HS-27A (cell line): ENCODE measurements around the gene JARID2.
A peak's percentile ranks its signal among the peaks of the same experiment; 100 is the strongest.
"Not testable (repeated sequence)": the region's sequence is repeated elsewhere in the genome, so short reads cannot be mapped to it uniquely, and the experiment has no call there.

ENCODE experiments used
- DNase-seq: peaks from one replicate; pipeline ENCODE4 v3.0.0-alpha.2; 2012; ENCODE audit warnings: low read depth, missing footprints

JARID2 gene

GRCh38 chr6:15310680-15311079, 64.8 kb downstream of the JARID2 start:
- no peak for DNase-seq

- no peak for DNase-seq
Observed at GRCh38 chr6:15312500-15312899, 66.6 kb downstream of the JARID2 start.

- no peak for DNase-seq
Observed at GRCh38 chr6:15313367-15313766, 67.5 kb downstream of the JARID2 start.

DNA sequence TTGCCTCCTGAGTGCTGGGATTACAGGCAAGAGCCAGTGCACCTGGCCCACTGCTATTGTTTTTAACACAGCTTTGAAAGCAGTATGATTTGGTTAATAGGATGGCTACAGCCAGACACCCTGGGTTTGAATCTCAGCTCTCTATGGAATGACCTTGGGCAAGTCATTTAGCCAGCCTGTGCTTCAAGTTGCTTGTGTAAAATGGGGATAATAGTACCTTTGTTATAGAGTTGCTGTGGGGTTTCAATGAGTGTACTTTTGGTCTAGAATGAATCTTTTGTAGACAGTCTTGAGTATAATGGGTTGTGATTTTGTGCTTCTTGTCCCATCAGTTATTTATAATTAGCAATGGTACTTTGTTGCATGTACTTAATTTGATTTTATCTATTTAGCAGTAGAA, 70.9 kb downstream of the JARID2 start:
- DNase-seq: no peak

DNA sequence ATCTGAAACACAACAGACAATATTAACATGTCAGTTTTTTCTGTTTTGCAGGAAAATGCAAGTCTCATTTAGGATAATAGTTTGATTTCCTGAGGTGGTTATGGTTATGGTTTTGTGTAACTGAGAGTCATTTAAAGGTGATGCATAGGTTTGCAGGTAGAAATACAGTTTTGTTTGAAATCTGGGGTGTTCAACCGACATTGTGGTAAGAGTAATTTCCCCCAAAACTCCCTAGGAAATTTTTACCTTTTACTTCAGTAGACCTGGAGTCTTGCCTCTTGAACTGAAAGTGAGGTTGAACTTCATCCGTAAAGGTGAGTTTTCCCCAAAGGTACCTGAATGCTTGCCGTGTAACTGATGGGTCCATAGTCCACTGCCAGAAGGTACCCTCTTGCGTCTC, 71.4 kb downstream of the JARID2 start:
- DNase-seq: no peak

DNA sequence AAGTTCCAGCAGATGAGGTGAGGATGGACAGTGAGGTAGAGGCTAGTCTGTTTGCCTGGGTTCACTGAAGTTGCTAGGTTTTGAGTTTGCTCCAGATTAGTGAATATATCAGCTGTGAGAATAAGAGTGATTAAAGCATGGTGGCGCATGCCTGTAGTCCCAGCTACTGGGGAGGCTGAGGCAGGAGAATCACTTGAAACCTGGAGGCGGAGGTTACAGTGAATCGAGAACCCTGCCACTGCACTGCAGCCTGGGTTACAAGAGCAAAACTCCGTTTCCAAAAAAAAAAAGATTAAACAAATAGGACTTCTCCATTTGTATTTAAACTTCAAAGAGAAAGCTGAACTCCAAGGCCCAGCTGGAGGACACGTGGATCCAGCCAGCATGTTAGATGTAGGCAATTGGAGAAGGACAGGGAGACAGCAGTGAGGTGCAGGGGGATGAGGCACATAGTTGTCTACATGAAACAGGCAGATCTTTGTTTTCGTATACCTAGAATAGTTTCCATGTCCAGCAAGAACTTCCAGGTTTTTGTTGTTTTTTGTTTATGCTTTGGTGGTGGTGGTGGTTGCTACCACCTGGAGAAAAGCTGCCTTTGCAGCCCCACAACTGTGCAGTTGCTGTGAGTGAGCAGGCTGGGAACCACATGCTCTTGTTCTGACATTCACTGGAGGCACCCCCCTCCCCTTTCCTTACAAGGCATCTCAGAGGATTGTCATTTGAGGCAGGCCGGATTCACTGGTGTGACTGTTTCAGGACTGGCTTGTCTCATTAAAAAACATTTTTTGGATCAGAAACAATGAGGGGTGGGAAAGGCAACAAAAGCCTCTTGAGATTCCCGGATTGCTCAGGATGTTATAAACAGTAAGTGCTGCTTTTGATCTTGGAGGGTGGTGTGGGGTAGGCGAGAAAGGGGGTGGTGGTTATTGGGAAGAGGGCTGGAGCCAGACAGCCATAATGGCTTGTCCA, 72.3 kb downstream of the JARID2 start:
- DNase-seq: no peak

GRCh38 chr6:15319677-15320076, 73.8 kb downstream of the JARID2 start:
- DNase-seq: no peak

DNA sequence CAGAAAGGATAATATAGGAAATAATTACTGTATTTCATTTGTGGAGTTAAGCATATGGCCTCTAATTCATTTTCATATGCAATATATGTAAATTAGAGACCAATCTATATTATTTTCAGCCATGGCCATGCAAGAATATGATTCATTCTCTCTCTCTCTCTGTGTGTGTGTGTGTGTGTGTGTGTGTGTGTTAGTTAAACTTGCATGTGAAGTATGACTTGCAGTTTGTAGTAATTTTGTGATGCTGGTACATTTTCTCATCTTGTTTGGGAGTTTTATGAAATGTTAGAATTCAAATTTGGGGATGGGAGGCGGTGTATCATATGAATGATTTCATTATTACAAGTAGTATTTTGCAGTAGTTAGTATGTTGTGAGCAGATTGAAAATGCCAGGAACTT, 74.8 kb downstream of the JARID2 start:
- no peak for DNase-seq

DNA sequence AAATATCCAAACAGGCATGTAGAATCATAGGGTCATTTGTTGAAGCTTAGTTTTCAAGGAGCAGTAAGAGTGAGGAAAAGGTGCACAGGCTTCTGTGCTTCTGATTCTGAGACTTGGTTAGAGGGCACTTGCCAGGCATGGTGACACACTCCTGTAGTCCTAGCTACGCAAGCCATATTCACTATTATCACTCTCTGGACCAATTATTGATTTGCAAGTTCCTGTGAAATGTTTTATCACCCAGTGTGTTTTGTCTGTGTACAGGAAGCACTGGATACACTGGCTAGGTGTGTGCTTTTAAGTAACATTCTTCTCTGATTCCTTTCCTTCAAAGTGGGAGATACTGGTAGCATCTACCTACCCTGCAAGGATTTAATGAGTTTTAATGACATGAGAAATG, 76.3 kb downstream of the JARID2 start:
- DNase-seq: no peak

- DNase-seq: no peak
Observed at GRCh38 chr6:15322781-15323536, 77.1 kb downstream of the JARID2 start.

- DNase-seq: not testable (repeated sequence)
Observed at GRCh38 chr6:15323611-15324010, 77.7 kb downstream of the JARID2 start.

- DNase-seq: no peak
Observed at GRCh38 chr6:15324427-15324985, 78.6 kb downstream of the JARID2 start.

DNA sequence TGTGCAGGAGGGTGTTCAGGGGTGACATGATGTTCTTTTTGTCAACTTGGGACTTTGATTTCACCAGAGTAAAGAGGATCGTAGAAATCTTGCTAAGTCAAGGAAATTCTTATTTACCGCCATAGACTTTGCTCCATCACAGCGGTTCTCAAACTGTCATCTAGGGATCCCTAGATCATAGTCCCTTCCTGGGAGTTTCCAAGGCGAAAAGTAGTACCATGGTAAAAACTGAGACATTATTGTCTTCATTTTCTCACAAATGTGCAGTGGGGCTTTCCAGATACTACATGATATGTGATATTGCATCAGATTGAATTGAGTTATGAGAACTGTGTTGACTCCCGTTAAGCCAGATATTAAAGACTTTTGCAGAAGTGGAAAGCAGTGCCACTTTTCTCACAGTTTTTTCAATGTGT, 79.7 kb downstream of the JARID2 start:
- DNase-seq: no peak

- DNase-seq: no peak
Observed at GRCh38 chr6:15326067-15326614, 80.3 kb downstream of the JARID2 start.

DNA sequence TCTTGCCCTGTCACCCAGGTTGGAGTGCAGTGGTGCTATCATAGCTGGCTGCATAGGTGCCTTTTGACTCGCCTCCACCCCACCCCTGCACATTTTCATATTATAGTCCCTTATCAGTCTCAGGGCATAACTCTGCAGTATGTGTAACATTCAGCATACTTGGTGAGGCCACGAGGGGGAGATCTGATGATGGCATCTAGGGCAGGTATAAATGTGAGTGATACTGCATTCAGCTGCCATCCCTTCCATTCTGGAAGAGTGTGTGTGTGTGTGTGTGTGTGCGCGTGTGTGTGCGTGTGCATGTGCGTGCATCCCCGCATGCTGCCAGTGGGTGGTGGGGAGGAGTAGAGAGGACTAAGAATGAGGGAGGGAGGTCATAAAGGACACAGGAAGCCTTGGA, 81.4 kb downstream of the JARID2 start:
- DNase-seq: no peak

DNA sequence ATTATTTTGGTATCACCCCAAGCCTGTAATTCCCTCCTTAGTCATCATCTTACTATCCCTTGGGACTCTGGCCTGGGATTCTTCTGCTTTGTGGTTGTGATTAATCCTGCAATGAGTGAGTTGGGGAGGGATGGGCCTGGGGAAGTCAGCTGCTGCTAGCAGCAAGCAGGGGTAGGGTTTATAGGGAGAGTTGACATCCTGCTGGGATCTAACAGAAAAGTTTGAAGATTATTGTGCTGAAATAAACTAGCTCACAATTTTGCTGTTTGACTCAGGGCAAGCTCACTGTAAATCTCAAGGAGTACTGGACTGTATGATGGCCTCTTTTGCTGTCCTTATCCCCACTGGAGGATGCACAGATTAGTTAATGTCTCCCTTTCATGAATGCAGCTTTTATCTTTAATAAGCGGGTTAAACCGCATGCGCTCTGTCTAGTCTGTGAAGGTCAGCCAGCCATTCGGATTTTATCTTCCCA, 83.4 kb downstream of the JARID2 start:
- peak; percentile 90 for DNase-seq

- DNase-seq: no peak
Observed at GRCh38 chr6:15330174-15330944, 84.5 kb downstream of the JARID2 start.

- DNase-seq: no peak
Observed at GRCh38 chr6:15331143-15331542, 85.3 kb downstream of the JARID2 start.

DNA sequence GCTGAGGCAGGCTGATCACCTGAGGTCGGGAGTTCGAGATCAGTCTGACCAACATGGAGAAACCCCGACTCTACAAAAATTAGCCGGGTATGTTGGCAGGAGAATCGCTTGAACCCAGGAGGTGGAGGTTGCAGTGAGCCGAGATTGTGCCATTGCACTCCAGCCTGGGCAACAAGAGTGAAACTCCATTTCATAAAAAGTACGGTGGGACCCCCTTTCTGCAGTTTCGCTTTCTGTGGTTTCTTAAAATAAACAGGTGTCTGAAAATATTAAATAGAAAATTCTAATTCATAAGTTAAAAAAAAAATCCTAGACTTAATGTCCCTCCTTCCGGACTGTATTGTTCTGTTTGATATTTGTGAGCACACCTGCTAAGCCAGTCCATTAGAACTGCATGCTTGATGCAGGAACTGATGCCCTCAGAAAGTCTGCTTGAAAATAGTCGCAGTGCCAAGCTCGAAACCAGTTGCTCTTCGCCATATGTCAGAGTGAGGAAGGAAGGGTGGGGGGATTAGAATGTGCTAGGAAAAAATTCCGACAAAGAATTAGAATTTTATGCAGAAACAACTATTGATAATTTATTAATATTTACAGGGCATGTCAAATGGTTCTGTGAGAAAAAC, 85.9 kb downstream of the JARID2 start:
- DNase-seq: no peak

DNA sequence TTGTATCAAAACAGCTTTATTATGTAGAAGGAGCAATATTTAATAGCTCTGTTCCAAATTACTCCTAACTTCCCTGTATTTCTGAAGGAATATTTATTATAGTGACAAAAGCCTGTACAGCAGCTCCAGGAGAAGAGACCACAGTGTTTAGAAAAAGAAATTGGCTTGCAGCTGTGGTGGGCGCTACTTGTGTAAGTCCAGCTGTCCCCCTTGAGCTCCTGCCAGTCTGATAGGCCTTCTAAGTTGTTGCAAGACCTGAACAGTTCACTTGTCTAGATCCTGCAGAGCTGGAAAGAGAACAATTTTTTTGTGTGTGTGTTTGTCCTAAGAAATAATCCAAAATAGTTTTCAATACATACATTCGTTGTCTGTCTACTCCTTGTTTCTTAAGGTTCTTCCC, 86.6 kb downstream of the JARID2 start:
- DNase-seq: no peak

- no peak for DNase-seq
Observed at GRCh38 chr6:15335385-15335784, 89.5 kb downstream of the JARID2 start.
